Left hindlimb (tissue), 1 donor: ENCODE measurements around the gene BLID.

Source experiments
- DNase-seq: peaks from one replicate; pipeline ENCODE4 v3.0.0-alpha.2; 2018

The BLID gene

GRCh38 chr11:122115524-122116379 is at the start of gene BLID:
Gene BLID (minus strand): TSS chr11:122116215. CDS start chr11:122115922, 293 bp downstream.
- no peak for DNase-seq

GRCh38 chr11:122163053-122163819 is 47.2 kb upstream of the BLID start:
- no peak for DNase-seq

GRCh38 chr11:122162095-122162494 is 46.1 kb upstream of the BLID start:
- DNase-seq, result no peak

GRCh38 chr11:122160841-122161590 is 45.0 kb upstream of the BLID start:
- DNase-seq, result no peak

GRCh38 chr11:122159861-122160260 is 43.8 kb upstream of the BLID start:
- no peak for DNase-seq

- DNase-seq, result peak; percentile 81
Measured at GRCh38 chr11:122159173-122159721, 43.2 kb upstream of the BLID start.

- DNase-seq, result no peak
Measured at GRCh38 chr11:122158171-122158570, 42.2 kb upstream of the BLID start.

GRCh38 chr11:122157653-122158161 is 41.7 kb upstream of the BLID start:
- DNase-seq, result no peak

- peak; percentile 50 for DNase-seq
Measured at GRCh38 chr11:122156940-122157382, 40.9 kb upstream of the BLID start.

GRCh38 chr11:122155765-122156527 is 39.9 kb upstream of the BLID start:
- no peak for DNase-seq

- no peak for DNase-seq
Measured at GRCh38 chr11:122154994-122155393, 39.0 kb upstream of the BLID start.

- no peak for DNase-seq
Measured at GRCh38 chr11:122154227-122154626, 38.2 kb upstream of the BLID start.

GRCh38 chr11:122153746-122154145 is 37.7 kb upstream of the BLID start:
- DNase-seq, result no peak

- DNase-seq, result no peak
Measured at GRCh38 chr11:122150216-122151124, 34.5 kb upstream of the BLID start.

- no peak for DNase-seq
Measured at GRCh38 chr11:122149202-122149601, 33.2 kb upstream of the BLID start.

- DNase-seq, result no peak
Measured at GRCh38 chr11:122146475-122146874, 30.5 kb upstream of the BLID start.

- DNase-seq, result no peak
Measured at GRCh38 chr11:122145715-122146274, 29.8 kb upstream of the BLID start.

GRCh38 chr11:122144752-122145151 is 28.7 kb upstream of the BLID start:
- no peak for DNase-seq

- DNase-seq, result no peak
Measured at GRCh38 chr11:122141725-122142124, 25.7 kb upstream of the BLID start.

GRCh38 chr11:122140500-122140899 is 24.5 kb upstream of the BLID start:
- DNase-seq, result no peak

GRCh38 chr11:122139595-122139866 is 23.5 kb upstream of the BLID start:
- no peak for DNase-seq
